Thyroid gland (tissue), 4 donors: ENCODE measurements around the gene NUDT14.

Experiments used
- CTCF ChIP-seq, 6 experiments: fragments of 200-600 bp in 3 of 6; fragments of 450-650 bp in 3 of 6; sonication (generic) in 3 of 6; IDR thresholded peaks; one replicate each; pipeline ENCODE4 v1.5.1; 2016 to 2019; ENCODE audit warnings: antibody characterized with exemption in 6 of 6, mild to moderate bottlenecking in 2 of 6, inconsistent platforms in 1 of 6, moderate library complexity in 1 of 6
- POLR2A ChIP-seq, 2 donors: fragments of 450-650 bp; IDR thresholded peaks; one replicate each; pipeline ENCODE4 v1.6.1; 2017; ENCODE audit warnings: antibody characterized with exemption in 2 of 2, mild to moderate bottlenecking in 2 of 2, moderate library complexity in 1 of 2

- TF ChIP-seq CTCF (IDR thresholded peaks at IDR 0.05) (no peak), POLR2A (IDR thresholded peaks at IDR 0.05) (no peak)
These were observed 30.6 kb upstream of the NUDT14 start for GRCh38 chr14:105211758-105212089.
